Left renal cortex interstitium (tissue), 4 donors: Measurements from ENCODE around the gene PTH. TPM values are rescaled to one million over a fixed set of nuclear protein-coding genes. Genes with fewer than 3 reads are reported as not detected.

Experiments
- DNase-seq, 4 donors: peaks; one replicate each; pipeline ENCODE4 v3.0.0-alpha.2; 2013; ENCODE audit warnings: low read depth in 4 of 4, low spot score in 2 of 4, missing footprints in 1 of 4
- polyA plus RNA-seq, 4 donors: library from polyadenylated mRNA; unstranded; fragments of 120-200 nt; gene quantifications; one replicate each; pipeline ENCODE4 v1.2.1, GENCODE V29; 2013; ENCODE audit not compliant: insufficient read length in 4 of 4

PTH gene
- not detected for polyA plus RNA-seq

- DNase-seq, result no peak
Measured at GRCh38 chr11:13495929-13496328, at the start of gene PTH. Gene PTH, minus strand, starts transcription at chr11:13495997. Its CDS starts 3,142 bp downstream, at chr11:13492855.

GRCh38 chr11:13538044-13538443 lies 42.2 kb upstream of the PTH start:
- DNase-seq, result no peak

DNA sequence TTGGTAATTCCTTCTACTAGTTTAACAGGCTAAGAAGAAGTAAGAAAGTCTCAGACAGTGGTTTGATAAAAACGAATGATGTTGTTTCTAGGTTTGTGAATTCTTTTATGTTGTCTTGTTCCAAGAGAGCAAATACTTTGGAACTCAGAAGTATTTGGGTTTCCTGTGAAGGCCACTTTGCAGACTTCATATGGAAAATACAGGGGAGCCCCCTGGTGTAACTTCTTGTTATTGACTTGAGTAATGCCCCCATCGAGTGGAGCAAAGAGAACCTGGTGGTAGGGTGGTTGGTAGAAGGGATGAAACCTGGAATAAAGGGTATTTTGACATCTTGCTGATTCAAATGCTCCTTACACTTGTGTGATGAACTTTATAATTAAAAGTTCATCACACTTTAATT lies 40.0 kb upstream of the PTH start:
- no peak for DNase-seq

- DNase-seq, result no peak
Measured at GRCh38 chr11:13534358-13534757, 38.6 kb upstream of the PTH start.

DNA sequence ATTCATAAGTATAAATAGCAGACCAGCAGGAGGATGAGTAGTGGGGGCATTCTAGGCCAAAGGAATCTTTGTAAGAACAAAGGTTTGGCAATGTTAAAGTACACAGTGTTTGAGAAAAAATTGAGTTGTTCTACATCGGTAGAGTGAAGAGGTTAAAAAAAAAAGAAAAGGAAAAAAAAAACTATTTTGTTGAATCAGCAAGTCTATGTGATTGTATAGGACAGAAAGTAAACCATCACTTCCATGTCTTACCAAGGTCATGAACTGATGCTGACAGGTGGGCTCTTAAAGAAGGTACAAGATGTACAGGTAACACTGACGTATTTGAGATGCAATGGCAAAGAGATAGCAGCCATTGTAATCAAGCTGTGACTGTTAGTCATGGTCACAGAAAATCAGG lies 29.5 kb upstream of the PTH start:
- no peak for DNase-seq

GRCh38 chr11:13503393-13503792 lies 7.6 kb upstream of the PTH start:
- DNase-seq, result no peak

GRCh38 chr11:13502492-13502891 lies 6.7 kb upstream of the PTH start:
- DNase-seq, result no peak

DNA sequence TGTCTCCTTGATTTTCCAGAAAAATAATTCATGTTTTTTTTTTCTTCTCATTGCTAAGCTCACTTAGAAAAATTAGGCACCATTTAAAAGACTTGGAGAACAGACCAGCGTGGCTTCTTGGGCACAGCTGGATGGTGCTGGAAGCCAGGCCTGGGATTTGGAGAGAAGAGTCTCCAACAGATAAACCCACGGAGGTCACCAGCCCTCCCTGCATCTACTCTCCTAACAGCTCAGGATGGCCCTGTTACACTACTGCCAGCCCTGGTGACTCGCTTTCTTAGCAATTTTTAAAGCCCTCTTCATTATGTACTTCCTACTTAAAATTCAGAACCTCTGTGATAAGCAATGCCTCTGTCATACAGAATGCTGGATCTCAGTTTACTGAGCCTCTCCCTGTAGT lies 1.7 kb downstream of the PTH start:
- DNase-seq, result no peak

- no peak for DNase-seq
Measured at GRCh38 chr11:13487661-13488030, 8.2 kb downstream of the PTH start.

DNA sequence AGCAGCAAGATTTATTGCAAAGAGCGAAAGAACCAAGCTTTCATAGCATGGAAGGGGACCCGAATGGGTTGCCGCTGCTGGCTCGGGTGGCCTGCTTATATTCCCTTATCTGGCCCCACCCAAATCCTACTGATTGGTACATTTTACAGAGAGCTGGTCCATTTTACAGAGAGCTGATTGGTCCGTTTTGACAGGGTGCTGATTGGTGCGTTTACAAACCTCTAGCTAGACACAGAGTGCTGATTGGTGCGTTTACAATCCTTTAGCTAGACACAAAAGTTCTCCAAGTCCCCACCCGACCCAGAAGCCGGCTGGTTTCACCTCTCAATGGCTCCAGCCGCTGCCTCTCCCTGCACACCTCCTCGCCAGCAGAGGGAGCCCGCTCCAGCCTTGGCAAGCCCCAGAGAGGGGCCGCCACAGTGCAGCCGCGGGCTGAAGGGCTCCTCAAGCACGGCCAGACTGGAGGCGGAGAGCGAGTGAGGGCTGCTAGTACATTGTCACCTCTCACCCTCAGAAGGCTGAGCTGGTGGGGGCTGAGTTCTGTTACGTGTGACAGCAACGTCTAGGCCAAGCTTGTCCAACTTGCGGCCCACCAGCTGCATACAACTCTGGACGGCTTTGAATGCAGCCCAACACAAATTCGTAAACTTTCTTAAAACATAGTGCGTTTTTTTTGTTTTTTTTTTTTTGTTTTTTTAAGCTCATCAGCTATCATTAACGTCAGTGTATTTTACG lies 8.7 kb downstream of the PTH start:
- DNase-seq, result no peak

GRCh38 chr11:13480198-13480597 lies 15.6 kb downstream of the PTH start:
- DNase-seq, result no peak

GRCh38 chr11:13479688-13480087 lies 16.1 kb downstream of the PTH start:
- no peak for DNase-seq

DNA sequence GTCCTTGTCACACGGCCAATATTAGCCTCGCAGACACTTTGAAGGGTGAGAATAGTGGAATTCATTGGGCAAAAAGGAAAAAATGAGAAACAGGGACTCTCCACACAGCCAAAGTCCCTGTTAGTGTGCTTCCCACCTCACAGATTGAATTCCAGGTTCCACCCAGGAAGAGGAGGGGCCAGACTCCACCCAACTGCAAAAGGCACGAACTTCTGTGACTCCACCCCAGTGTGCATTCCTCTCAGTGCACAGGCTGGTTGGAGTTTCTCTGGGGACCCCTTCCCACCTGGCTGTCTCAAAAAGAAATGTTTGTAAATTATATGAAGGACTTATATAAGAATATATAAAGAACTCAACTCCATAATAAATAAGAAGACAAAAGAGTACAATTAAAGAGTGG lies 20.7 kb downstream of the PTH start:
- no peak for DNase-seq

DNA sequence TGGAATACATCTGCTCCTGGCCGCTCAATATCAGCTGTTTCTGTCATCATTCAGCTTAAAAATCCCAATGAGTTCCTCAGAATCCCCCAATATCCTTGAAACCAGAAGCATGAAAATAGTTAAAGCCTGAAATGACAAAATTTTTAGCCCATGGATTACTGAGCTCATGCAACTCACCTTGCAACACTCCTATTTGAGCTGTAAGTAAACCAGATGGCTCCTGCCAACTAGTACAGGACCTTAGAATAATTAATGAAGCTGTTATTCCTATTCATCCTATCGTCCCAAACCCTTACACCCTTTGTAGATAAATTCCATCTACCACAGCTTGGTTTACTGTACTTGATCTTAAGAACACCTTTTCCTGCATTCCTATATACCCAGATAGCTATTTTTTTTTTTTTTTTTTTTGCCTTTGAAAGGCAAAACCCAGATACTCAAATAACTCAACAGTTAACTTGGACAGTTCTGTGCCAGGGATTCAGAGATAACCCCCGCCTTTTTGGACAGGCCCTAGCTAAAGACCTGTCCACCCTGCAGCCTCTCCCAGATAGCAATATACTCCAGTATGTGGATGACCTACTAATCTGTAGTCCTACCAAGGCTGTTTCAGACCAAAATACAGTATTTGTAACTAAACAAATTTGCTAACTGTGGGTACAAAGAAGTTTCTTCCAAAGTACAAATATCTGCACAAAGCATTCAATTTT lies 22.6 kb downstream of the PTH start:
- DNase-seq, result no peak

- no peak for DNase-seq
Measured at GRCh38 chr11:13468750-13469149, 27.0 kb downstream of the PTH start.

- DNase-seq, result peak in 1 of 4 donors; percentile 9
Measured at GRCh38 chr11:13465909-13466371, 29.9 kb downstream of the PTH start.

- DNase-seq, result no peak
Measured at GRCh38 chr11:13463779-13464290, 32.0 kb downstream of the PTH start.

DNA sequence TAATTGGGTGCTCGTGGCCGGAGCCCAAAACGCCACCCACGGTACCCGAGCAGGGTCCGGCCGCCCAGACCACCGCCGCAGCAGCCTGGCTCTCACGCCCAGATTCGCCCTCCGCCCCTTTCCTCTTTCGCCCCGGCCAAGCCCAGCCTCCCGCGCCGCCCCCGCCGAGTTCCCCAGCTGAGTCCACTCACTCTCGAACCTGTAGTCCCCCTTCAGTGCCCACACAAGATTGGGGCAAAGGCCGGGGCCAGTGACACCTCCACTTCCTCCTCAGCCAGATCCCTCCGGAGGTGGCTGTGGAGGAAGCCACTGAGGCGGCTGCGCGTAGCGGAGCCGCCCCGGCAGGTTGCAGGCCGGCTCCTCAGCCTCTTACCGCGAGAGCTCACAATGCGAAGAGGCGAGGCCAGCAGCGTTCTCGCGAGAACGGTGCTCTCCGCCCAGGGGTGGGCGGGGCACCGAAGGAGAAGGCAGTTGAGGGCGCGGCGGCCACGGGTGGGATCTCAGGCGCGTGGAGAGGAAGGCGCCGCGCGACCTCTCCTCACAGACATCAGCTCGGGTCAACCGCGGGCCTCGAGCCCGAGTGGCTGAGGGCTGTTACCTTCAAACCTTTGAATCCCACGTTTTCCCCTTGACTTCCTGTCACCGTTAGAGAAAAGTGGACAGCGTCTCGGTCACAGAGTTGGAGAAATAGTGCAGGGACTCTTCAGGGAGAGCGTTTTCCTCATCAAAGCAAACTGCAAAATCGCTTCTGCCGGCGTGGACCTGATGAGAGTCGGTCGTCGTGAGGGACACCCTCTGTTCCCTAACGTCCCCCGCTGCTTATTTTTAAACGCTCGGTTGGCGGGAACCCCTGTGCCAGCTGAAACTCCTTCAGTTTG lies 32.7 kb downstream of the PTH start, which contains the start of gene BTBD10:
Gene BTBD10, minus strand, starts transcription at position 322 of the 878 bp plus-strand sequence. CDS start 18,098 bp downstream, outside the sequence.
- DNase-seq, result peak; percentile 91 to 94 (median 92)

DNA sequence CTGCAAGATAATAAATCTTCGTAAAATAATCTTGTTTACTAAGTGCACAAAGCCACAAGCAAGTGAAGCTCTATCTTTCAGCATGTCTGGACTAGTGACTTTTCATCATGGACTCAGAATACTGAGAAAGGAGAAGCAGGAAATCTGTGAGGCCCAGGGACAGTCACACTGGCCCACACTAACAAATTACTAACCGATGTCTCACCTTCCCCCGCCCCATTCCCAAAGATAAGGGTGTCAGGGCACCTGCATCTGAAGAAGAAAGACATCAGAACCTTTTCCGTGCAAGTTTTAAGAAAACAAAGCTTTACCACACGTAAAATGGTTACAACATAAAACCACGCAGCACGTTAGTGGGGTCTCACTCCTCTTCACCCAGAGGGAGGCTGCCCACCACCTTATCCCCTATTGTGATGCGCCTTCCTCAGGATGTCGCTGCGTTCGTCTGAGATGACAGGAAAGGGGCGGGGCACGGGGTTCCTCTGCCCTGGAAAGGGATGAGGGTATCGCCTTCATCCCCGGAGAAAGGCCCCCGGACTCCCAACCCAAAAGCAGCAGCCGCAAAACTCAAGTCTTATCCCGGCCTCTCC lies 33.4 kb downstream of the PTH start:
- peak in 3 of 4 donors; percentile 29 to 44 (median 34) for DNase-seq

DNA sequence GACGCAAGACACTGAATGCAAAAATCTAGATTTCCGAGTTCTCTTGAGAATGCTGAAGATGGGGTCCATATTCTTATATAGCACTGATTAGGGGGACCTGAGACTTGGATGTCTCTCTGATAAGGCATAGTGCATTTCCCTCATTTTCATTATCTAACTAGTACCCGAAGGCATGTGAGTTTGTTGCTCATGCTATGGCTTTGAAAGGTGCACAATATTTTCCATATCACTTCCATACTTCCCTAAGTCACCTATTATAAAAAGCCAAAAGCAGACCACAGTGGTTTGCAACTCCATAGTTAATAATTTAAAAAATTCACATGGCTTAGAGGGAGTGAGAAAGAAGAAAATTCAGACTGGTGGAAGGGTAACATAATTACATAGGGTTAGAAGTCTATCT lies 34.5 kb downstream of the PTH start:
- DNase-seq, result no peak
